HG02571 (cell line): Measurements from ENCODE around the gene TMED10.
A peak's percentile ranks its signal among the peaks of the same experiment; 100 is the strongest.
"Not testable (repeated sequence)": the region's sequence is repeated elsewhere in the genome, so short reads cannot be mapped to it uniquely, and the experiment has no call there.

Experiments
- ATAC-seq: cut with Tn5 transposase; IDR thresholded peaks from one replicate; pipeline ENCODE4 v1.9.1; 2021; ENCODE audit warnings: mild to moderate bottlenecking, moderate library complexity; ENCODE audit not compliant: unreplicated experiment

TMED10 gene

GRCh38 chr14:75132382-75133086, 43.9 kb downstream of the TMED10 start:
- no peak for ATAC-seq

DNA sequence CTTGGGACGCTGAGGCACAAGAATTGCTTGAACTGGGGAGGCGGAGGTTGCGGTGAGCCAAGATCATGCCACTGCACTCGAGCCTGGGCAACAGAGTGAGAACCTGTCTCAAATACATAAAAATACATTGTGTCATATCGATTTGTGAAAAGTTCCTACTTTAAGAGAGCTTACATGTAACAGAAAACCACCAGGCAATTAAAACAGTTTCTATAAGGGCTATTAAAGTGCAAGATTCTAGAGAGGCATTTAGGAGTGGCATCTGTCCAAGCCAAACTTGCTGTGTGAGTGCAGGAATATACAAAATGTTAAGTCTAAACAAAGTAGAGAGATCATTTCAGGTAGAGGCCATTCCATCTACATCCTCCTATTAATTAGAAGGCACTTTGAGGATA, 47.8 kb downstream of the TMED10 start:
- no peak for ATAC-seq

- no peak for ATAC-seq
Observed at GRCh38 chr14:75127903-75128595, 48.4 kb downstream of the TMED10 start.

DNA sequence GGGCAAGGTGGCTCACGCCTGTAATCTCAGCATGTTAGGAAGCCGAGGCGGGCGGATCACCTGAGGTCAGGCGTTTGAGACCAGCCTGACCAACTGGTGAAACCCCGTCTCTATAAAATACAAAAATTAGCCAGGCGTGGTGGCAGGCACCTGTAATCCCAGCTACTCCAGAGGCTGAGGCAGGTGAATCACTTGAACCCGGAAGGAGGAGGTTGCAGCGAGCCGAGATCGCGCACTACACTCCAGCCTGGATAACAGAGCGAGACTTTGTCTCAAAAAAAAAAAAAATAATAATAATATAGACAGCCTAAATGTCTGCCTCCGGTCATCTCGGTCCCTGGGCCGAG, 49.0 kb downstream of the TMED10 start:
- ATAC-seq = not testable (repeated sequence)

DNA sequence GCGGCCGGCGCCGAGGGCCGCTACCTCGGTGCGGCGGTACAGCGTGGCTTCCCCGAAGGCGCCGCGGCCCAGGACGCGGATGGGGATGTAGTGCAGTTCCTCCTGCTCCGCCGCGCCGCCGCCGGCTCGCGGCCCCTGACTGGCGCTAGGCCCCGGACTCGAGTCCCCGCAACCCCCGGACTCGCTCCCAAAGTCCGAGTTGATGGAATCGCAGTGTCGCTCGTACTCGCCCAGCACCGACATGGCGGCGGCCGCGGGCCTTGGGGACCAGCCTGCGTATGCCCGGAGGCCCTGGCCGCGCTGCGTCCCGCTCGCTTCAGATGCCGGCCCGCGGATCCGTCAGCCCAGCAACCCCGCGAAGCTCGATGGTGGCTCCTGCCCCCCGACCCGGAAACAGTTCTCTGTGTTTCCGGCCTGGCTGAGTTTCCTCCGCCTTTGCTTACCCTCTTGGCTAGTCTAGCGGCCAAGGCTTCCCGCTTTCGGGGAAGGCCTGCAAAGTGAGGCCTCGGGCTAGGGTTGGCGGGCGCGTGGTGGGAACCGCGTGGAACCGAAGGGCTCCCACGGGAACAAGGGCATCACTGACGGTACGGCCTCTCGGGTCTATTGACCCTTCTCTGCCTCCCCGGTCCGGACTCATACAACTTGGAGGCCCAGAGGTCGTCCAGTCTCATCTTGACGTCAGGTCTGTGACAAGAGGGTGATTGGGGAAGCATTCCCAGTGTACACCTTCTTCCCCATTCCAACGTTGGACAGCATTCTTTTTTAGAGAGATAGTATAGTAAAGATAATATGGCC, 49.5 kb downstream of the TMED10 start, which contains the start of gene NEK9:
NEK9 (minus strand) TSS at position 370 of the 795 bp plus-strand sequence; CDS start at position 243, 127 bp downstream.
- ATAC-seq = peak; percentile 78

DNA sequence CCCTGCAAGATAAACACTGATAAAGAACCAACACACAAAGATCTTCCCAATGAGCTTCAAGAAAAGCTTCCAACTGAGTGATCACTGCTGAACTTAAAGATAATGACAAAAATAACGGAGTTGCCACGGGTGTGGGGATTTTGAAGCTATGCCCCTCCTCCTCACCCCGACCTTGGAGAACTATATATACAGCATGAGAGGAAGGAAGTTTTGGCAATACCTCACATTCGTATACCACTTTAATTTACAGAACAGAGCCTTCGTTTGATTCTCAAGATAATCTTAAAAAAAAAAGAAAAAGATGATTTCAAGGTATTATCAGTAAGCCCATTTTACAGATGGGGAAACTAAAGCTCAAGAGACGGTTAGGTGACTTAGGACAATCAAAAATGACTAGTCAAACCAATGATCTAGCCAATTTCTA, 50.3 kb downstream of the TMED10 start:
- no peak for ATAC-seq

GRCh38 chr14:75125617-75126016, 50.8 kb downstream of the TMED10 start:
- ATAC-seq = no peak

DNA sequence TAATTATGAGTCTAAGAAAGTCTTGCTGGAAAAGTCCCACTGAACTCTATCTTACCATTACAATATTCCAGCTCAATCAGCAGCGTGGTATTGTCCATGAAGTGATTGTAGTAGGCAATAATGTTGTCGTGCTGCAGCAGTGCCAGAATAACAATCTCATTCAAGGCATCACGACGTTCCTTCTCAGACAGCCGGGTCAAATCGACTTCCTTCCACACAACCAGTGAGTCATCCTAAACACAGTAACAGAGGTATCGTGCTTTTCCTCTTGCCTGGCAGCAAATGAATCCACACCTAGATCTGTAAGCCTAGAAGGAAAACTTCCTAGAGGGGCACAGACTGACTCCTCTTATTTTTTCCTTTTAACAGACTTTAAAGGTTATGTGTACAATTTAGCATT, 52.4 kb downstream of the TMED10 start:
- no peak for ATAC-seq

DNA sequence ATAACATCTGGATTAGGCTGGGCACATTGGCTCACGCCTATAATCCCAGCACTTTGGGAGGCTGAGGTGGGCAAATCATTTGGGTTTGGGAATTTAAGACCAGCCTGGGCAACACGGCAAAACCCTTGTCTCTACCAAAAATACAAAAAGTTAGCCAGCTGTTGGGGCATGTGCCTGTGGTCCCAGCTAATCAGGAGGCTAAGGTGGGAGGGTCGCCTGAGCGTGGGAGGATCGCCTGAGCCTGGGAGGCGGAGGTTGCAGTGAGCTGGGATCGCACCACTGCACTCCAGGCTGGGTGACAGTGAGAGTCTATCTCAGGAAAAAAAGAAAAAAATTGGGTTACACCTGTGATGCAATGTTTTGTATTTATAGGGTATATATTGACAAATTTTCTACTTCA, 54.9 kb downstream of the TMED10 start:
- no peak for ATAC-seq

GRCh38 chr14:75120541-75121291, 55.7 kb downstream of the TMED10 start:
- ATAC-seq = no peak

- ATAC-seq = no peak
Observed at GRCh38 chr14:75119056-75119455, 57.4 kb downstream of the TMED10 start.

GRCh38 chr14:75113932-75114539, 62.4 kb downstream of the TMED10 start:
- ATAC-seq = no peak

- no peak for ATAC-seq
Observed at GRCh38 chr14:75109877-75110276, 66.5 kb downstream of the TMED10 start.

- no peak for ATAC-seq
Observed at GRCh38 chr14:75107186-75107585, 69.2 kb downstream of the TMED10 start.

DNA sequence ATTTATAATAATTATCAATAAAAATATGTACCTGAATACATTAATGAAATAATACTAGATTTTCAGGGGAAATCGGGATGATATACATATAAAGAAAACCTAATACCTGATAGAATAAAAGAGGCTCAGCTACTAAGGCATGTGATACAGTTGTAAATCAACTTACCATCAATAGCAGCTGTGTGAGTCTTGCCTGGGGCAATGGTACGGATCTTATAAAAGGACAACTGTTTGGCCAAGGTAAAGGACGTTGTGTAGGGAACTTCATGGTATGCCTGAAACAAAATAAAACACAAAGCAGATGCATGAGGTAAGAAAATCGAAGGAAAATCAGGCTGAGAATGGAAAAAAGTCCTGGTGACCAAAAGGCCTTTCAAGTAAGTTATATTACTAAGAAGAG, 74.9 kb downstream of the TMED10 start:
- ATAC-seq = no peak

GRCh38 chr14:75098682-75099081, 77.7 kb downstream of the TMED10 start:
- no peak for ATAC-seq

DNA sequence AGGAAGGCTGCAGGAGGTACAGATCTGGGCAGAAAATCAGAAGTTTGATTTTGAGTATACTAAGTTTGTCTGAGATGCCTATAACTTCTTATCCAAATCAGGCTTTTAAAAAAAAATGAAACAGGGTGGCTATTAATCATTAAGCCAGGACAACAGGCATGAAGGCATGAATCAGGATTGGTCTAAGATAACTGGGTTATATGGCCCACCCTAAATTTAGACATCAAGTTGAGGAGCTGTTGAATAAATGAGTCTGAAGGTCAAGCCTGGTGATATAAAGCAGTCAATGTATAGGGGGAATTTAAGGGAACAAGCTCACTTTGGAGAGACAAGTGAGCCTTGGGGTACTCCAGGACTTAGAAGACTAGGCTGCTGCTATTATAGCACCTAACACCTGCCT, 78.2 kb downstream of the TMED10 start:
- ATAC-seq = no peak

GRCh38 chr14:75096959-75097358, 79.5 kb downstream of the TMED10 start:
- no peak for ATAC-seq

DNA sequence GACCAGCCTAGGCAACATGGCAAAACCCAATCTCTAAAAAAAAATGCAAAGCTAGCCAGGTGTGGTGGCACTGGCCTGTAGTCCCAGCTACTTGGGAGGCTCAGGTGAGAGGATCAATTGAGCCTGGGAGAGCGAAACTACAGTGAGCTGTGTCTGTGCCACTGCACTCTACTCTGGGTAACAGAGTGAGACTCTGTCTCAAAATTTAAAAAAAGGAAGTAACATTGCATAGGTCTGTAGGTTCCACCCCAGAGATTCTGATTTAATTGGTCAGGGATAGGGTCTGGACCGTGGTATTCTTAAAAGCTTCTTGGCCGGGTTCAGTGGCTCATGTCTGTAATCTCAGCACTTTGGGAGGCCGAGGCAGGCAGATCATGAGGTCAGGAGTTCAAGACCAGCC, 80.7 kb downstream of the TMED10 start:
- ATAC-seq = no peak

GRCh38 chr14:75094896-75095295, 81.5 kb downstream of the TMED10 start:
- no peak for ATAC-seq

DNA sequence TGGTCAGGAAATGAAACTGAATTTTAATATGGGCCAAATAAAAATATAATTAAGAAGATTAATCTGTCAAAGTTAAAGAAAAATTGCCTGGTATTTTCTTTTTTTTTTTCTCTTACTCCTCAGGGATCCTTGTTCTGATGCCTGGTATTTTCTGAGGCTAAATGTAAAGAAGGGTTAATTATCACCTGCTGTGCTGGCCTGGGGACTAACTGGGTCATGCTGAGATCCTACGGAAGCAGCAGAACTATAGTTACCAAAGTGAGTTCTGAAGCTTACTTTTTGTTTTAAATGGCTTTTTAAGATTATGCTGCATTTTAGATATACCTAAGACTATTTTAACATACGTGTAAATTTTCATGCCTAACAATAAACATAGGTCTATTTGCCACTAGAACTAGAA, 83.7 kb downstream of the TMED10 start:
- no peak for ATAC-seq
